ENCODE data around the gene ACVRL1.

DNA sequence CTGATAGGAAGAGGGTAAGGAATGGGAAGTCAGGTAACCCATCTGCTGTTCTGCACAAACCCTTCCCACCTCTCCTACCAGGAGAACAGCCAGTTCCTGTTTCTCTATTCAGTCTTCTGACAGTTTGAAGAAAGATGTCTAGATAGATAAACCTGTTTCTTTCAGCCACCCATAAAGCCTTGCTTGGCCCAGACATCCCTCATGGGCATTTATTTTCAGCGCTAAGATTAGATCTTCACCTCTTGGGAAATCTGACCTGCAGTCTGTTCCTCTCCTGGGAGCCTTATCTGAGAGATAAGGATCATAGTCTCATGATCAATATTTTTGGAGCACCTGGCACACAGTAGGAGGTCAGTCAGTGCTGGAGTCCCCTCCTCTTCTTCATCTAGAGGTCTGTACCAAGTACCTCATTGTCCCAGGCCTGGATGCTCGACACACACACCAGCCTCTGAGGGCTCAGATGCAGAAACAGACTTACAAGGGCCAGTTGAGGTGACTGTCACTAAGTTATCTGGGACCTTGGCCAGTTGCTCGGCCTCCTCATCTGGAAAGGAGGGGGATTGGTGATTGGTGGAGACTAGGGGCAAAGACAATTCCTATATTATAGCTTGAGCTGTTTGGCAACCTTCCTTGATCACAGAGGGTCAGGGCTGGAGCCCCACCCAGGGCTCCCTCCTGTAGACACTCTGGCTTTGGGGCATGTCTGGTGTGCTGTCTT is 18.2 kb downstream of the ACVRL1 start:
- TF ChIP-seq GATA3 (IDR thresholded peaks at IDR 0.05; ENCODE audit: low read depth, low read length), result no peak
- TF ChIP-seq GATA2 (IDR thresholded peaks at IDR 0.05; ENCODE audit: low read depth, low read length), result no peak

Measured in SH-SY5Y (cell line).